Lower lobe of right lung (tissue), 2 donors: Measurements from ENCODE around the gene GAS2. TPM values are rescaled to one million over a fixed set of nuclear protein-coding genes. Genes with fewer than 3 reads are reported as not detected.

Source experiments
- ATAC-seq, 2 donors: fragments of 200-7000 bp; cut with Tn5 transposase; one replicate each; pipeline ENCODE4 v1.9.1; 2020 to 2022; ENCODE audit warnings: mild to moderate bottlenecking in 2 of 2, moderate library complexity in 2 of 2
- DNase-seq: peaks from one replicate; pipeline ENCODE4 v3.0.0-alpha.2; 2020
- H3K27ac ChIP-seq: fragments of 200-600 bp; one replicate; pipeline ENCODE4 v1.8.0; 2022
- H3K27me3 ChIP-seq: fragments of 200-600 bp; one replicate; pipeline ENCODE4 v1.8.0; 2022; ENCODE audit warnings: low read depth
- H3K36me3 ChIP-seq: fragments of 200-600 bp; one replicate; pipeline ENCODE4 v1.8.0; 2022; ENCODE audit warnings: mild to moderate bottlenecking
- H3K4me1 ChIP-seq: fragments of 200-600 bp; one replicate; pipeline ENCODE4 v1.8.0; 2022
- H3K4me3 ChIP-seq: fragments of 200-600 bp; one replicate; pipeline ENCODE4 v1.8.0; 2022; ENCODE audit warnings: mild to moderate bottlenecking
- H3K9me3 ChIP-seq: fragments of 200-600 bp; one replicate; pipeline ENCODE4 v1.8.0; 2022
- CTCF ChIP-seq: fragments of 200-600 bp; IDR thresholded peaks from one replicate; pipeline ENCODE4 v1.8.0; 2022; ENCODE audit warnings: antibody characterized with exemption, mild to moderate bottlenecking
- intact Hi-C: fragments of 100-400 bp; cut with DNase I; formaldehyde crosslinking; loops from one replicate; pipeline ENCODE4 v1.11.0; 2022
- total RNA-seq: library from RNA; stranded (reverse); fragmentation: NEBNext Ultra II Directional; extraction: Animal tissue kit (Norgen Biotek cat#: 25700); gene quantifications from one replicate; pipeline ENCODE4 v1.2.1, GENCODE V29; 2021
- donor health status: DM: no; HTN: yes; CAD: no; lungs with severe emphysema.

Gene GAS2
- total RNA-seq, 1 donor from 2014 or later, result 2.6 TPM

DNA sequence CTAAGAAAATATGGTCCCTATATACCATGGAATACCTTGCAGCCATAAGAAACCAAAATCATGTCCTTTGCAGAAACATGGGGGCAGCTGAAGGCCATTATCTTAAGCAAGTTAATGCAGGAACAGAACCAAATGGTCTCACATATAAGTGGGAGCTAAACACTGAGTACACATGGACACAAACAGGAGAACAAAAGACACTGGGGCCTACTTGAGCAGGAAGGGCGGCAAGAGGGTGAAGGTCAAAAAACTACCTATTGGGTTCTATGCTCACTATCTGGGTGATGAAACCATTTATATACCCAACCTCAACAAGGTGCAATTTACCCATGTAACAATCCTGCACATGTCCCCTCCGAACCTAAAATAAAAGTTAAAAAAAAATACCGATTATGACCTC lies 22.5 kb downstream of the GAS2 start:
- H3K4me1 ChIP-seq, result no peaks in the 10 kb centered on the region
- H3K4me3 ChIP-seq, result no peak overlapping the region
- intact Hi-C loops, result no loop called here
- no peaks in the 10 kb centered on the region for H3K9me3 ChIP-seq
- no peaks in the 10 kb centered on the region for H3K36me3 ChIP-seq
- ATAC-seq (no peak), DNase-seq (no peak)
- TF ChIP-seq CTCF, result no peak
- H3K27ac ChIP-seq, result no peak overlapping the region
- H3K27me3 ChIP-seq, result no peaks in the 10 kb centered on the region

GRCh38 chr11:22690257-22690656 lies 23.8 kb downstream of the GAS2 start:
- intact Hi-C loops, result no loop called here
- DNase-seq, result no peak
- no peak for TF ChIP-seq CTCF
- no peak overlapping the region for H3K4me3 ChIP-seq
- no peaks in the 10 kb centered on the region for H3K4me1 ChIP-seq
- ATAC-seq, result no peak
- no peaks in the 10 kb centered on the region for H3K36me3 ChIP-seq
- no peak overlapping the region for H3K27ac ChIP-seq
- no peaks in the 10 kb centered on the region for H3K9me3 ChIP-seq
- H3K27me3 ChIP-seq, result no peaks in the 10 kb centered on the region

DNA sequence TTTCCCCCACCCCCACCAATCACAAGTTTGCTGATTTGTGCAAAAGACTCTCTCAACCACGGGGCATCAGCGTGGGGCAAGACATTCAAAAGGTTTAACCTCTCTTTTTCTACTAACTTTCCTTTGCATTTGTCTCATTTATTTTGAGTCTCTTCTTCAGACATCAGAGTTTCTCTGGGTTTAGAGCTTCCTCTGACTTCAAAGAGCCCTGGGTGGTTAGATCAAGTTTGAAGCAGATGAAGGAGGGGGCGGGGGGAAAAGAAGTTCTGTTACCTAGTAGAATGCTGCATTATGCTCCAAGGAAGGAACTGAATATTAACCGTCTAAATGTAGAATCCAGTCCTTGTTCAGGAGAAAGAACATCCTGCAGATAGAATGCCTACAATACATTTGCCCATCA lies 24.5 kb downstream of the GAS2 start:
- Histone ChIP-seq H3K4me3 (no peak overlapping the region), H3K9me3 (no peaks in the 10 kb centered on the region), H3K27ac (no peak overlapping the region), H3K36me3 (no peaks in the 10 kb centered on the region), H3K27me3 (no peaks in the 10 kb centered on the region), H3K4me1 (no peaks in the 10 kb centered on the region)
- intact Hi-C loops, result no loop called here
- no peak for DNase-seq
- TF ChIP-seq CTCF, result no peak
- ATAC-seq, result no peak

- no peak for ATAC-seq
- Histone ChIP-seq H3K27ac (no peak overlapping the region), H3K9me3 (no peaks in the 10 kb centered on the region), H3K27me3 (no peaks in the 10 kb centered on the region), H3K4me3 (no peak overlapping the region), H3K4me1 (no peaks in the 10 kb centered on the region), H3K36me3 (no peaks in the 10 kb centered on the region)
- intact Hi-C loops, result no loop called here
- TF ChIP-seq CTCF, result no peak
- no peak for DNase-seq
Measured at GRCh38 chr11:22699388-22699787, 33.0 kb downstream of the GAS2 start.

GRCh38 chr11:22702031-22702430 lies 35.6 kb downstream of the GAS2 start:
- H3K27ac ChIP-seq, result no peak overlapping the region
- H3K36me3 ChIP-seq, result no peaks in the 10 kb centered on the region
- H3K27me3 ChIP-seq, result no peaks in the 10 kb centered on the region
- no peaks in the 10 kb centered on the region for H3K9me3 ChIP-seq
- no peak overlapping the region for H3K4me3 ChIP-seq
- no peak for TF ChIP-seq CTCF
- intact Hi-C loops, result no loop called here
- H3K4me1 ChIP-seq, result no peaks in the 10 kb centered on the region
- no peak for DNase-seq
- ATAC-seq, result no peak

- H3K27me3 ChIP-seq, result no peaks in the 10 kb centered on the region
- no peak overlapping the region for H3K4me3 ChIP-seq
- no peaks in the 10 kb centered on the region for H3K9me3 ChIP-seq
- ATAC-seq (peak; percentile 35 to 76), DNase-seq (no peak)
- no peaks in the 10 kb centered on the region for H3K36me3 ChIP-seq
- intact Hi-C loops, result no loop called here
- H3K4me1 ChIP-seq, result no peaks in the 10 kb centered on the region
- H3K27ac ChIP-seq, result no peak overlapping the region
- no peak for TF ChIP-seq CTCF
Measured at GRCh38 chr11:22703040-22703439, 36.6 kb downstream of the GAS2 start.
